GM12878 (cell line): ENCODE results near the gene NAA38. TPM values are rescaled to one million over a fixed set of nuclear protein-coding genes. Genes with fewer than 3 reads are reported as not detected.
A peak's percentile ranks its signal among the peaks of the same experiment; 100 is the strongest.

Source experiments
- ATF3 ChIP-seq: IDR thresholded peaks from 2 replicates; pipeline ENCODE4 v1.6.1; 2011; ENCODE audit warnings: low read depth, mild to moderate bottlenecking, low read length, moderate library complexity, borderline replicate concordance; ENCODE audit errors: extremely low read depth
- BACH1 ChIP-seq: fragments of 450-650 bp; IDR thresholded peaks from 2 replicates; pipeline ENCODE4 v1.6.1; 2017; ENCODE audit warnings: mild to moderate bottlenecking, borderline replicate concordance
- CHD2 ChIP-seq: IDR thresholded peaks from 2 replicates; pipeline ENCODE4 v1.6.1; 2011; ENCODE audit warnings: low read depth, low read length, improper control_type of control experiment, borderline replicate concordance
- CREB1 ChIP-seq: IDR thresholded peaks from 2 replicates; pipeline ENCODE4 v1.6.1; 2012; ENCODE audit warnings: low read depth, mild to moderate bottlenecking, inconsistent platforms
- DPF2 ChIP-seq: fragments of 450-650 bp; IDR thresholded peaks from 2 replicates; pipeline ENCODE4 v1.6.1; 2017; ENCODE audit warnings: mild to moderate bottlenecking
- E4F1 ChIP-seq: fragments of 450-650 bp; IDR thresholded peaks from 2 replicates; pipeline ENCODE4 v1.6.1; 2018; ENCODE audit warnings: borderline replicate concordance, mild to moderate bottlenecking; ENCODE audit not compliant: partially characterized antibody
- ETV6 ChIP-seq, 2 experiments: fragments of 450-650 bp in 1 of 2; IDR thresholded peaks in 1 of 2; conservative IDR thresholded peaks in 1 of 2; 2 replicates each; pipeline ENCODE4 v1.6.1; 2014; ENCODE audit warnings: antibody characterized with exemption in 1 of 2, borderline replicate concordance in 1 of 2, low read depth in 1 of 2, mild to moderate bottlenecking in 1 of 2, moderate library complexity in 1 of 2
- GATAD2B ChIP-seq: fragments of 450-650 bp; conservative IDR thresholded peaks from 2 replicates; pipeline ENCODE4 v1.6.1; 2017; ENCODE audit warnings: low read depth, mild to moderate bottlenecking, moderate library complexity
- JUNB ChIP-seq: IDR thresholded peaks from 2 replicates; pipeline ENCODE4 v1.6.1; 2016; ENCODE audit warnings: antibody characterized with exemption, mild to moderate bottlenecking
- NR2F1 ChIP-seq: fragments of 450-650 bp; conservative IDR thresholded peaks from 2 replicates; pipeline ENCODE4 v1.6.1; 2017; ENCODE audit warnings: mild to moderate bottlenecking
- POLR2A ChIP-seq: IDR thresholded peaks from 2 replicates; pipeline ENCODE4 v1.6.1; 2011; ENCODE audit warnings: low read depth, mild to moderate bottlenecking, low read length
- POLR2AphosphoS2 ChIP-seq: IDR thresholded peaks from 2 replicates; pipeline ENCODE4 v1.6.1; 2011; ENCODE audit warnings: low read depth, mild to moderate bottlenecking, low read length, improper control_type of control experiment, moderate library complexity
- RAD51 ChIP-seq: fragments of 450-650 bp; IDR thresholded peaks from 2 replicates; pipeline ENCODE4 v1.6.1; 2016; ENCODE audit warnings: moderate library complexity, mild to moderate bottlenecking, inconsistent platforms
- RB1 ChIP-seq: fragments of 450-650 bp; formaldehyde crosslinking; IDR thresholded peaks from 2 replicates; pipeline ENCODE4 v1.6.1; 2017; ENCODE audit warnings: mild to moderate bottlenecking, borderline replicate concordance
- RCOR1 ChIP-seq: conservative IDR thresholded peaks from 2 replicates; pipeline ENCODE4 v1.6.1; 2012; ENCODE audit warnings: low read depth, low read length, improper control_type of control experiment
- RELA ChIP-seq: fragments of 450-650 bp; IDR thresholded peaks from 2 replicates; pipeline ENCODE4 v1.8.0; 2014; ENCODE audit warnings: borderline replicate concordance; ENCODE audit not compliant: partially characterized antibody
- SMAD5 ChIP-seq: IDR thresholded peaks from 2 replicates; pipeline ENCODE4 v1.6.1; 2016; ENCODE audit warnings: antibody characterized with exemption, low read depth
- SRF ChIP-seq, 2 experiments: IDR thresholded peaks; 2 replicates each; pipeline ENCODE4 v1.6.1; 2011; ENCODE audit warnings: low read depth in 2 of 2, low read length in 2 of 2, mild to moderate bottlenecking in 1 of 2, moderate library complexity in 1 of 2
- STAT1 ChIP-seq: fragments of 450-650 bp; conservative IDR thresholded peaks from 2 replicates; pipeline ENCODE4 v1.6.1; 2014; ENCODE audit warnings: antibody characterized with exemption, mild to moderate bottlenecking
- TAF1 ChIP-seq: IDR thresholded peaks from 2 replicates; pipeline ENCODE4 v1.6.1; 2011; ENCODE audit warnings: mild to moderate bottlenecking, low read depth, low read length, borderline replicate concordance
- USF1 ChIP-seq: IDR thresholded peaks from 2 replicates; pipeline ENCODE4 v1.6.1; 2011; ENCODE audit warnings: borderline replicate concordance, low read depth, mild to moderate bottlenecking, moderate library complexity, mixed read lengths, low read length; ENCODE audit not compliant: insufficient read depth; ENCODE audit errors: extremely low read length
- ZNF207 ChIP-seq: fragments of 450-650 bp; IDR thresholded peaks from 2 replicates; pipeline ENCODE4 v1.6.1; 2014; ENCODE audit warnings: antibody characterized with exemption, mild to moderate bottlenecking, borderline replicate concordance
- ZSCAN29 ChIP-seq: fragments of 450-650 bp; IDR thresholded peaks from 2 replicates; pipeline ENCODE4 v1.6.1; 2017; ENCODE audit warnings: mild to moderate bottlenecking, moderate library complexity
- polyA plus RNA-seq, 11 experiments: library from polyadenylated mRNA; depleted of rRNA in 4 of 11; unstranded in 6 of 11; stranded (reverse) in 5 of 11; fragments of >200 nt; fragmentation: Nextera tagmentation in 4 of 11; fragmentation: Illumina TruSeq in 1 of 11; extraction: Ambion mirVana in 4 of 11; extraction: Trizol in 1 of 11; gene quantifications; 1 replicate in 1 of 11; 2 replicates in 10 of 11; pipeline versions ENCODE4 v1.2.1 to v1.2.3, GENCODE V29; 2011 to 2016; ENCODE audit warnings: inconsistent platforms in 2 of 11, missing spikeins in 2 of 11, low read depth in 1 of 11
- total RNA-seq, 4 experiments: library from RNA; depleted of rRNA in 3 of 4; stranded (reverse); fragments of >200 nt in 3 of 4; fragmentation: Illumina TruSeq in 1 of 4; extraction: Trizol in 1 of 4; gene quantifications; 2 replicates each; pipeline versions ENCODE4 v1.2.1 to v1.2.3, GENCODE V29; 2013 to 2021
- TF ChIP-seq, protein P1 (sequence below): fragments of 450-650 bp; IDR thresholded peaks from 2 replicates; pipeline ENCODE4 v1.6.1; 2016; ENCODE audit warnings: mild to moderate bottlenecking

Gene NAA38
- total and polyA plus RNA-seq, 10 of the 15 experiments (the other 5 are each of a cell fraction or from before 2014, with no cell fraction given): 31.5 to 337 (median 215) TPM

DNA sequence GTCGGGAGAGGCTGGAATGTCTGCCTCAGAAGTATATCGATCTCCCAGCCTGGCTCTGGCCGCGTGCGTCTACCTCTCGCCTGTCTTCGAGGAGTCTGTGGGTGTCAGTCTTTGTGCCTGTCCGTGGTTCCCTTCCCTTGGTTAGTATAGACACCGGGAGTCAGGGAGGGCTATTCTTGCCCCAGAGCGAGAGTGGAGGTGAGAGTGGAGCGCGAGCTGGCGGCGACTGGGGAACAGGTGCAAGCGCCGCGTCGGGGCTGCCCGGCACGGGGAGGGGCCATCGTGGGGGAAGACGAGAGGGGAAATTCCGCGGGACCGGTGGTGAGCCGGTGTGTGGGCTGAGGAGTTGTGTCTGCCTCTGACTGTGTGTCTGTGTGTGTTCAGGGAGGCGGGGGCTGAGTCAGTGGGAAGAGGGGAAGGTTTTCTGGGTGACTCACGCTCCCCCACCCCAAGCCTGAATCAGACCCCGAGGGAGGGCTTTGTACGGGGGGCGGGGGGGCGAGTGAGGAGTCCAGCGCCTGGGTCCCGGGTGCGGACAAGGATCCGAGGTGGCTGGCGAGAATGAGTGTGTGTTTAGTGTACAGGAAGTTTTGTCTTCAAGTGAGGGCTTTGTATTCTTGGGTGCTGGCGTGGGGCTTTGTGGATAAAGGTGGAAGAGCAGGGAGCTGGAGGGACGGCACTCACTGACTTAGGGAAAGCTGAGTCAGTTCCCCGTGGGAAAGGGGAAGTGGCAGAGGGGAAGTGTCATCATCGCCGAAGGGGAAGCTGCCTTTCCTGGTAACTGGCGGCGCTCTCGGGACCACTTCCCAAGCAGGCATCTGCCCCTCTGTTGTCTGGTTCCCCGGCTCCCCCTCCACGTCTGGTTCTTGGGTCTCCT, 14.7 kb downstream of the NAA38 start (continued):
- TF ChIP-seq, protein P1, sequence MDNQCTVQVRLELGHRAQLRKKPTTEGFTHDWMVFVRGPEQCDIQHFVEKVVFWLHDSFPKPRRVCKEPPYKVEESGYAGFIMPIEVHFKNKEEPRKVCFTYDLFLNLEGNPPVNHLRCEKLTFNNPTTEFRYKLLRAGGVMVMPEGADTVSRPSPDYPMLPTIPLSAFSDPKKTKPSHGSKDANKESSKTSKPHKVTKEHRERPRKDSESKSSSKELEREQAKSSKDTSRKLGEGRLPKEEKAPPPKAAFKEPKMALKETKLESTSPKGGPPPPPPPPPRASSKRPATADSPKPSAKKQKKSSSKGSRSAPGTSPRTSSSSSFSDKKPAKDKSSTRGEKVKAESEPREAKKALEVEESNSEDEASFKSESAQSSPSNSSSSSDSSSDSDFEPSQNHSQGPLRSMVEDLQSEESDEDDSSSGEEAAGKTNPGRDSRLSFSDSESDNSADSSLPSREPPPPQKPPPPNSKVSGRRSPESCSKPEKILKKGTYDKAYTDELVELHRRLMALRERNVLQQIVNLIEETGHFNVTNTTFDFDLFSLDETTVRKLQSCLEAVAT: peak; percentile 82
- TF ChIP-seq GATAD2B (peak; percentile 20), RAD51 (no peak), TAF1 (peak; percentile 76), NR2F1 (peak; percentile 45), ZNF207 (peak; percentile 67; the same call in 1 of the 2 replicates), CREB1 (no peak), E4F1 (no peak), RCOR1 (no peak), ZSCAN29 (no peak), RB1 (no peak; the same call in 1 of the 2 replicates), SMAD5 (no peak; the same call in 1 of the 2 replicates), BACH1 (peak; percentile 85; the same call in 1 of the 2 replicates), JUNB (0 out of 2 replicates have a peak, but pooled peaks have one; percentile 40), USF1 (no peak), POLR2AphosphoS2 (peak; percentile 63; the same call in 1 of the 2 replicates), RELA (peak; percentile 99), STAT1 (peak; percentile 72; the same call in 1 of the 2 replicates), ETV6 (conservative IDR thresholded peaks at IDR 0.05 in 1 of 2, IDR thresholded peaks at IDR 0.05 in 1 of 2; ENCODE audit: borderline replicate concordance in 1 of 2, low read depth in 1 of 2) (peak in 1 of 2 experiments; percentile 57; a peak in 1 of 4 replicates), POLR2A (peak; percentile 82), SRF (IDR thresholded peaks at IDR 0.05; ENCODE audit: low read depth in 2 of 2, low read length in 2 of 2) (0 out of 4 replicates have a peak, but pooled peaks of 1 of the 2 experiments have one; percentile 12), ATF3 (no peak), DPF2 (peak; percentile 26), CHD2 (peak; percentile 61; the same call in 1 of the 2 replicates)
